Vagina (tissue), 2 donors: ENCODE data around the gene CDK7.

ENCODE experiments used
- POLR2A ChIP-seq, 2 donors: fragments of 450-650 bp; IDR thresholded peaks; one replicate each; pipeline ENCODE4 v1.6.1; 2017; ENCODE audit warnings: antibody characterized with exemption in 2 of 2, mild to moderate bottlenecking in 2 of 2, moderate library complexity in 2 of 2
- POLR2AphosphoS5 ChIP-seq, 2 donors: sonication (generic); formaldehyde crosslinking; IDR thresholded peaks; one replicate each; pipeline ENCODE4 v1.9.0; 2017; ENCODE audit warnings: antibody characterized with exemption in 2 of 2, mild to moderate bottlenecking in 2 of 2, low read depth in 1 of 2; ENCODE audit not compliant: insufficient read depth in 1 of 2

DNA sequence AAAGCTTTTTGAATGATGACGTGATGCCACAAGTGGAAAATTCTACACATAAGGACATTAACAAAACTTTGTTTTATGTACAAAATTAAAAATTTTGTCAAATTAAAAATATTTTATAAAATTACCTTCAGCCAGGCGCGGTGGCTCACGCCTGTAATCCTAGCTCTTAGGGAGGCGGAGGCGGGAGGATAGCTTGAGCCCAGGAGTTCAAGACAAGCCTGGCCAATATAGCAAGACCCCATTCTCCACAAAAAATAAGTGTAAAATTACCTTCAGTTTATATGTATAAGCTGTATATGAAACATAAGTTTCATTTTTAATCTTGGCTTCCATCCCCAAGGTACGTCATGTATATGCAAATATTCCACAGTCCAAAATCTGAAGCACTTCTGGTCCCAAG lies 40.9 kb downstream of the CDK7 start:
- TF ChIP-seq POLR2AphosphoS5 (IDR thresholded peaks at IDR 0.05; ENCODE audit: insufficient read depth in 1 of 2, low read depth in 1 of 2) (no peak), POLR2A (IDR thresholded peaks at IDR 0.05) (no peak)
